ENCODE results near the gene BTBD9. TPM values are rescaled to one million over a fixed set of nuclear protein-coding genes. Genes with fewer than 3 reads are reported as not detected.

BTBD9 gene
- total RNA-seq, 1 donor from 2014 or later, result 10.3 TPM

DNA sequence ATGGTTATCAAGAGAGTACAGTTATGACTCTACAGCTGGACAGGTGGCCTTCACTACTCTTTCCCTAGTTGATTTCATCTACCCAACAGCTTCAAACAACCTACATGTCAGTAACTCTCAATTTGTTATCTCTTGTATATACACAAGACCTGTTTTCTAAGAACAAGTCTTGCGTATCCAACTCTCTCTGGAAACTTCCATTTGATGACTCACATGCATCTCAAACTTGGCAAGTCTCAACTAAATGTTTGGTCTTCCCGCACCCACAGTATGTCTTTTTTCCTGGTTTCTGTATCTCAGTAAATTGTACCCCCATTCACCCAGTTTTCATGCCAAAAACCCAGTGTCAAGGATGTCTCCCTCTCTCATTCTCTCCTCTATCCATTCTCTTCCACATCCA lies 97.7 kb downstream of the BTBD9 start:
- H3K36me3 ChIP-seq (ENCODE audit: insufficient read depth, low read length), result no peaks in the 10 kb centered on the region
- no peaks in the 10 kb centered on the region for H3K9me3 Mint-ChIP-seq (ENCODE audit: unreplicated experiment)
- H3K4me3 Mint-ChIP-seq (ENCODE audit: unreplicated experiment), result no peak overlapping the region
- H3K27me3 ChIP-seq (ENCODE audit: insufficient read depth, low read length), result no peaks in the 10 kb centered on the region
- no peak overlapping the region for H3K27ac ChIP-seq (ENCODE audit: low read depth, low read length)
- TF ChIP-seq, protein P1, sequence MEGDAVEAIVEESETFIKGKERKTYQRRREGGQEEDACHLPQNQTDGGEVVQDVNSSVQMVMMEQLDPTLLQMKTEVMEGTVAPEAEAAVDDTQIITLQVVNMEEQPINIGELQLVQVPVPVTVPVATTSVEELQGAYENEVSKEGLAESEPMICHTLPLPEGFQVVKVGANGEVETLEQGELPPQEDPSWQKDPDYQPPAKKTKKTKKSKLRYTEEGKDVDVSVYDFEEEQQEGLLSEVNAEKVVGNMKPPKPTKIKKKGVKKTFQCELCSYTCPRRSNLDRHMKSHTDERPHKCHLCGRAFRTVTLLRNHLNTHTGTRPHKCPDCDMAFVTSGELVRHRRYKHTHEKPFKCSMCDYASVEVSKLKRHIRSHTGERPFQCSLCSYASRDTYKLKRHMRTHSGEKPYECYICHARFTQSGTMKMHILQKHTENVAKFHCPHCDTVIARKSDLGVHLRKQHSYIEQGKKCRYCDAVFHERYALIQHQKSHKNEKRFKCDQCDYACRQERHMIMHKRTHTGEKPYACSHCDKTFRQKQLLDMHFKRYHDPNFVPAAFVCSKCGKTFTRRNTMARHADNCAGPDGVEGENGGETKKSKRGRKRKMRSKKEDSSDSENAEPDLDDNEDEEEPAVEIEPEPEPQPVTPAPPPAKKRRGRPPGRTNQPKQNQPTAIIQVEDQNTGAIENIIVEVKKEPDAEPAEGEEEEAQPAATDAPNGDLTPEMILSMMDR (IDR thresholded peaks at IDR 0.05; ENCODE audit: insufficient read depth, low read depth, low read length), result no peak
- TF ChIP-seq EZH2 (IDR thresholded peaks at IDR 0.05; ENCODE audit: insufficient read depth, low read length), result no peak
- no peaks in the 10 kb centered on the region for H3K9me3 ChIP-seq (ENCODE audit: insufficient read depth, low read depth, low read length)
- H3K27me3 Mint-ChIP-seq (ENCODE audit: low read depth, unreplicated experiment), result no peaks in the 10 kb centered on the region
- no peak overlapping the region for H3K9ac ChIP-seq (ENCODE audit: low read length)
- no peak overlapping the region for H3K4me2 ChIP-seq (ENCODE audit: low read length)
- no peak for FAIRE-seq
- H3K4me3 ChIP-seq (ENCODE audit: insufficient read depth, low read depth, low read length), result no peak overlapping the region
- H3K36me3 Mint-ChIP-seq (ENCODE audit: low read depth, unreplicated experiment), result peaks cover 3% of the 10 kb centered on the region
- H4K20me1 ChIP-seq (ENCODE audit: insufficient read depth, low read length), result no peaks in the 10 kb centered on the region
- no peak overlapping the region for H3K27ac Mint-ChIP-seq (ENCODE audit: unreplicated experiment)
- no peaks in the 10 kb centered on the region for H3K4me1 Mint-ChIP-seq (ENCODE audit: low read depth, unreplicated experiment)
- no peaks in the 10 kb centered on the region for H3K4me1 ChIP-seq (ENCODE audit: insufficient read depth, low read length)
- DNase-seq (ENCODE audit: low read depth), result peak; percentile 61
- H2AFZ ChIP-seq (ENCODE audit: low read depth, low read length), result no peak overlapping the region
- H3K79me2 ChIP-seq (ENCODE audit: insufficient read depth, low read length), result no peaks in the 10 kb centered on the region

DNA sequence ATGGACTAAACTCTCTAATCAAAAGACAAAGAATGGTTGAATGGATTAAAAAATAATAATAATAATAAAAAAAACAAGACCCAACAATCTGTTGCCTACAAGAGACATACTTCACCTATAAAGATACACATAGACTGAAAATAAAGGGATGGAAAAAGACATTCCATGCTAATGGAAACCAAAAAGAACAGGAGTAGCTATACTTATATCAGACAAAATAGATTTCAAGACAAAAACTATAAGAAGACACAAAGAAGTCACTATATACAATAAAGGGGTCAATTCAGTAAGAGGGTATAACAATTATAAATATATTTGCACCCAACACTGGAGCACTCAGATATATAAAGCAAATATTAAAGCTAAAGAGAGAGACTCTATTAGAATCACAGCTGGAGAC lies 106.7 kb downstream of the BTBD9 start:
- H3K4me3 ChIP-seq (ENCODE audit: insufficient read depth, low read depth, low read length), result no peak overlapping the region
- H3K4me1 ChIP-seq (ENCODE audit: insufficient read depth, low read length), result no peaks in the 10 kb centered on the region
- H3K9me3 ChIP-seq (ENCODE audit: insufficient read depth, low read depth, low read length), result no peaks in the 10 kb centered on the region
- Mint-ChIP-seq H3K27ac (ENCODE audit: unreplicated experiment) (no peak overlapping the region), H3K27me3 (ENCODE audit: low read depth, unreplicated experiment) (no peaks in the 10 kb centered on the region), H3K4me3 (ENCODE audit: unreplicated experiment) (no peak overlapping the region), H3K4me1 (ENCODE audit: low read depth, unreplicated experiment) (no peaks in the 10 kb centered on the region), H3K9me3 (ENCODE audit: unreplicated experiment) (peaks cover 12% of the 10 kb centered on the region), H3K36me3 (ENCODE audit: low read depth, unreplicated experiment) (peaks cover 11% of the 10 kb centered on the region)
- no peak overlapping the region for H2AFZ ChIP-seq (ENCODE audit: low read depth, low read length)
- H3K36me3 ChIP-seq (ENCODE audit: insufficient read depth, low read length), result no peaks in the 10 kb centered on the region
- H3K27ac ChIP-seq (ENCODE audit: low read depth, low read length), result no peak overlapping the region
- no peak for TF ChIP-seq EZH2 (IDR thresholded peaks at IDR 0.05; ENCODE audit: insufficient read depth, low read length)
- TF ChIP-seq, protein P1 (IDR thresholded peaks at IDR 0.05; ENCODE audit: insufficient read depth, low read depth, low read length), result no peak
- no peak overlapping the region for H3K9ac ChIP-seq (ENCODE audit: low read length)
- no peak for DNase-seq (ENCODE audit: low read depth)
- no peak for FAIRE-seq
- peaks cover 3% of the 10 kb centered on the region for H4K20me1 ChIP-seq (ENCODE audit: insufficient read depth, low read length)
- peaks cover 2% of the 10 kb centered on the region for H3K79me2 ChIP-seq (ENCODE audit: insufficient read depth, low read length)
- no peak overlapping the region for H3K4me2 ChIP-seq (ENCODE audit: low read length)
- no peaks in the 10 kb centered on the region for H3K27me3 ChIP-seq (ENCODE audit: insufficient read depth, low read length)

DNA sequence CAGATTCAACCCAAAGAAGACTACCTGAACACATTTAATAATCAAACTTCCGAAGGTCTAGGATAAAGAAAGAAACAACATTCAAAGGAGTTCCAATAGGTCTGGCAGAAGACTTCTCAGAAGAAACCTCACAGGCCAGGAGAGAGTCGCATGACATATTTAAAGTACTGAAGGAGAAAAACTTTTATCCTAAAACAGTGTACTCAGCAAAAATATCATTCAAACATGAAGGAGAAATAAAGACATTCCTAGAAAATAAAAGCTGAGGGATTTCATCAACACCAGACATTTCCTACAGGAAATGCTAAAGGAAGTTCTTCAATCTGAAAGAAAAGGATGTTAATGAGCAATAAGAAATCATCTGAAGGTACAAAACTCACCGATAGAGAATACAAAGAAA lies 108.6 kb downstream of the BTBD9 start:
- Histone ChIP-seq H2AFZ (ENCODE audit: low read depth, low read length) (no peak overlapping the region), H3K4me3 (ENCODE audit: insufficient read depth, low read depth, low read length) (no peak overlapping the region), H3K79me2 (ENCODE audit: insufficient read depth, low read length) (peaks cover 2% of the 10 kb centered on the region), H3K9me3 (ENCODE audit: insufficient read depth, low read depth, low read length) (peaks cover 2% of the 10 kb centered on the region), H3K36me3 (ENCODE audit: insufficient read depth, low read length) (no peaks in the 10 kb centered on the region), H3K27me3 (ENCODE audit: insufficient read depth, low read length) (no peaks in the 10 kb centered on the region), H4K20me1 (ENCODE audit: insufficient read depth, low read length) (peaks cover 3% of the 10 kb centered on the region), H3K4me2 (ENCODE audit: low read length) (no peak overlapping the region), H3K4me1 (ENCODE audit: insufficient read depth, low read length) (no peaks in the 10 kb centered on the region), H3K27ac (ENCODE audit: low read depth, low read length) (no peak overlapping the region), H3K9ac (ENCODE audit: low read length) (no peak overlapping the region)
- Mint-ChIP-seq H3K9me3 (ENCODE audit: unreplicated experiment) (peaks cover 16% of the 10 kb centered on the region), H3K27ac (ENCODE audit: unreplicated experiment) (no peak overlapping the region), H3K4me3 (ENCODE audit: unreplicated experiment) (no peak overlapping the region), H3K4me1 (ENCODE audit: low read depth, unreplicated experiment) (no peaks in the 10 kb centered on the region), H3K36me3 (ENCODE audit: low read depth, unreplicated experiment) (peaks cover 18% of the 10 kb centered on the region), H3K27me3 (ENCODE audit: low read depth, unreplicated experiment) (no peaks in the 10 kb centered on the region)
- FAIRE-seq (no peak), DNase-seq (ENCODE audit: low read depth) (no peak)
- TF ChIP-seq EZH2 (IDR thresholded peaks at IDR 0.05; ENCODE audit: insufficient read depth, low read length), result no peak
- TF ChIP-seq, protein P1 (IDR thresholded peaks at IDR 0.05; ENCODE audit: insufficient read depth, low read depth, low read length), result no peak
